Stomach (tissue), 9 donors: ENCODE measurements around the gene NHS. TPM values are rescaled to one million over a fixed set of nuclear protein-coding genes. Genes with fewer than 3 reads are reported as not detected.

ENCODE experiments used
- DNase-seq, 2 donors: peaks; one replicate each; pipeline versions ENCODE4 v3.0.0 to v3.0.0-alpha.2; 2013 to 2019
- H3K27ac ChIP-seq, 5 donors: fragments of 200-600 bp in 4 of 5; sonication (generic) in 4 of 5; one replicate each; pipeline ENCODE4 v1.5.1; 2013 to 2019; ENCODE audit warnings: mild to moderate bottlenecking in 1 of 5, moderate library complexity in 1 of 5
- H3K27me3 ChIP-seq, 3 donors: fragments of 200-600 bp; sonication (generic); one replicate each; pipeline ENCODE4 v1.5.1; 2017 to 2019; ENCODE audit warnings: mixed run types in 1 of 3
- H3K36me3 ChIP-seq, 4 donors: fragments of 200-600 bp; sonication (generic); 1 replicate in 3 of 4; 2 replicates in 1 of 4; pipeline ENCODE4 v1.5.1; 2016 to 2019
- H3K4me1 ChIP-seq, 4 donors: fragments of 200-600 bp; sonication (generic); one replicate each; pipeline ENCODE4 v1.5.1; 2016 to 2019
- H3K4me3 ChIP-seq, 4 donors: fragments of 200-600 bp; sonication (generic) in 3 of 4; one replicate each; pipeline ENCODE4 v1.5.1; 2016 to 2019; ENCODE audit warnings: mild to moderate bottlenecking in 1 of 4
- H3K9me3 ChIP-seq, 4 donors: fragments of 200-600 bp; sonication (generic); one replicate each; pipeline ENCODE4 v1.5.1; 2016 to 2019
- EP300 ChIP-seq: sonication (generic); formaldehyde crosslinking; IDR thresholded peaks from one replicate; pipeline ENCODE4 v1.6.1; 2017; ENCODE audit warnings: antibody characterized with exemption
- POLR2A ChIP-seq, 4 donors: fragments of 450-650 bp; IDR thresholded peaks; one replicate each; pipeline ENCODE4 v1.6.1; 2016; ENCODE audit warnings: antibody characterized with exemption in 4 of 4, control low read depth in 2 of 4, mild to moderate bottlenecking in 1 of 4, moderate library complexity in 1 of 4
- POLR2AphosphoS5 ChIP-seq, 3 donors: sonication (generic); formaldehyde crosslinking; IDR thresholded peaks; one replicate each; pipeline ENCODE4 v1.6.1; 2016; ENCODE audit warnings: antibody characterized with exemption in 3 of 3
- whole genome bisulfite sequencing, 5 donors: extraction: QIAGEN DNeasy Blood & Tissue Kit in 3 of 5; methylation state at CpG; one replicate each; pipeline versions ENCODE4 v1.1.5 to v1.1.7; 2013 to 2018; 5-methylcytosine and 5-hydroxymethylcytosine counted together
- intact Hi-C: fragments of 100-400 bp; cut with DNase I; formaldehyde crosslinking; loops from one replicate; pipeline ENCODE4 v1.15.1; 2023; ENCODE audit warnings: low total_unique reads
- polyA plus RNA-seq, 3 donors: library from polyadenylated mRNA; stranded (reverse); fragments of 200-250 nt; gene quantifications; one replicate each; pipeline ENCODE4 v1.2.3, GENCODE V29; 2013
- total RNA-seq, 5 donors: library from RNA; depleted of rRNA; stranded (reverse); fragments of >200 nt; gene quantifications; one replicate each; pipeline versions ENCODE4 v1.1.0 to v1.2.3, GENCODE V29; 2014 to 2016
- TF ChIP-seq, protein P1 (sequence below), 7 experiments: fragments of 450-650 bp in 4 of 7; fragments of 200-600 bp in 3 of 7; sonication (generic) in 3 of 7; IDR thresholded peaks; one replicate each; pipeline ENCODE4 v1.5.1; 2016 to 2019; ENCODE audit warnings: antibody characterized with exemption in 7 of 7, control low read depth in 2 of 7, mild to moderate bottlenecking in 1 of 7
- donor health status: healthy with polysubstance abuse.
- donor health status: Bipolar disorder and iron deficiency.
- donor health status: healthy.

NHS gene
- total and polyA plus RNA-seq, 8 donors, result 1.00 to 7.5 (median 4.3) TPM

- H3K4me3 ChIP-seq, result no peak overlapping the region
- no peak overlapping the region for H3K27ac ChIP-seq
- intact Hi-C loops, result no loop called here
- H3K9me3 ChIP-seq, result no peaks in the 10 kb centered on the region
- TF ChIP-seq, protein P1, sequence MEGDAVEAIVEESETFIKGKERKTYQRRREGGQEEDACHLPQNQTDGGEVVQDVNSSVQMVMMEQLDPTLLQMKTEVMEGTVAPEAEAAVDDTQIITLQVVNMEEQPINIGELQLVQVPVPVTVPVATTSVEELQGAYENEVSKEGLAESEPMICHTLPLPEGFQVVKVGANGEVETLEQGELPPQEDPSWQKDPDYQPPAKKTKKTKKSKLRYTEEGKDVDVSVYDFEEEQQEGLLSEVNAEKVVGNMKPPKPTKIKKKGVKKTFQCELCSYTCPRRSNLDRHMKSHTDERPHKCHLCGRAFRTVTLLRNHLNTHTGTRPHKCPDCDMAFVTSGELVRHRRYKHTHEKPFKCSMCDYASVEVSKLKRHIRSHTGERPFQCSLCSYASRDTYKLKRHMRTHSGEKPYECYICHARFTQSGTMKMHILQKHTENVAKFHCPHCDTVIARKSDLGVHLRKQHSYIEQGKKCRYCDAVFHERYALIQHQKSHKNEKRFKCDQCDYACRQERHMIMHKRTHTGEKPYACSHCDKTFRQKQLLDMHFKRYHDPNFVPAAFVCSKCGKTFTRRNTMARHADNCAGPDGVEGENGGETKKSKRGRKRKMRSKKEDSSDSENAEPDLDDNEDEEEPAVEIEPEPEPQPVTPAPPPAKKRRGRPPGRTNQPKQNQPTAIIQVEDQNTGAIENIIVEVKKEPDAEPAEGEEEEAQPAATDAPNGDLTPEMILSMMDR (IDR thresholded peaks at IDR 0.05), result no peak
- TF ChIP-seq POLR2AphosphoS5 (IDR thresholded peaks at IDR 0.05) (no peak), POLR2A (IDR thresholded peaks at IDR 0.05) (no peak), EP300 (no peak)
- no peak for DNase-seq
- H3K27me3 ChIP-seq, result no peaks in the 10 kb centered on the region
- H3K36me3 ChIP-seq, result no peaks in the 10 kb centered on the region
- H3K4me1 ChIP-seq, result no peaks in the 10 kb centered on the region
- 41 to 93% (median 56%) methylated on average over 1 of the region's 1 CpG; no CpG with 5 or more reads in 1 of the 5 donors for WGBS, 5 donors
These were observed 56.2 kb downstream of the NHS start for GRCh38 chrX:17431171-17431570.

DNA sequence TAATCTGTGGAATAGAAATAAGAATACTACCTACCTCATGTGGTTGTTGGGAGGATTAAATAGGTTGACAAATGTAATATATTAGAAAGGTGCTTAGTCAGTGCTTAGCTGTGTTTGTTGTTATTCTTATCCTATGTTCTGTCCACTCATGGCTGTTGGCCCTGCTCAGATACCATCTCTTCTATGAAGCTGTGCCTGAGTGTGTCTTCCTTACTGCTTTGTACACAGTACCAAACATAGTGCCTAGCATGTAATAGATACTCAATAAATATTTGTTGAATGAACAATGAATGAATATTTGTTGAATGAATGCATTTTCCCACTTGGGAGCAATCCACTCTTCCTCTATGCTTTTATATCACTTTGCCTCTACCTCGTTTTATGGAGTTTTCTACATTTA, 57.2 kb downstream of the NHS start:
- H3K27me3 ChIP-seq, result no peaks in the 10 kb centered on the region
- H3K4me3 ChIP-seq, result no peak overlapping the region
- no peaks in the 10 kb centered on the region for H3K36me3 ChIP-seq
- WGBS, 5 donors, result 36 to 72% (median 38%) methylated on average over 1 of the region's 1 CpG
- no peak for DNase-seq
- no peaks in the 10 kb centered on the region for H3K4me1 ChIP-seq
- no peak overlapping the region for H3K27ac ChIP-seq
- TF ChIP-seq POLR2AphosphoS5 (IDR thresholded peaks at IDR 0.05), result no peak
- no peak for TF ChIP-seq POLR2A (IDR thresholded peaks at IDR 0.05)
- no peak for TF ChIP-seq EP300
- TF ChIP-seq, protein P1 (IDR thresholded peaks at IDR 0.05), result no peak
- intact Hi-C loops, result no loop called here
- H3K9me3 ChIP-seq, result no peaks in the 10 kb centered on the region

GRCh38 chrX:17433965-17434364, 59.0 kb downstream of the NHS start:
- no peak for TF ChIP-seq POLR2A (IDR thresholded peaks at IDR 0.05)
- TF ChIP-seq EP300, result no peak
- TF ChIP-seq POLR2AphosphoS5 (IDR thresholded peaks at IDR 0.05), result no peak
- TF ChIP-seq, protein P1 (IDR thresholded peaks at IDR 0.05), result no peak
- H3K27ac ChIP-seq, result no peak overlapping the region
- no peak for DNase-seq
- H3K4me3 ChIP-seq, result no peak overlapping the region
- intact Hi-C loops, result no loop called here
- H3K27me3 ChIP-seq, result no peaks in the 10 kb centered on the region
- H3K36me3 ChIP-seq, result no peaks in the 10 kb centered on the region
- no peaks in the 10 kb centered on the region for H3K9me3 ChIP-seq
- no peaks in the 10 kb centered on the region for H3K4me1 ChIP-seq
- WGBS, 5 donors, result 81 to 96% (median 89%) methylated on average over 3 of the region's 3 CpGs

DNA sequence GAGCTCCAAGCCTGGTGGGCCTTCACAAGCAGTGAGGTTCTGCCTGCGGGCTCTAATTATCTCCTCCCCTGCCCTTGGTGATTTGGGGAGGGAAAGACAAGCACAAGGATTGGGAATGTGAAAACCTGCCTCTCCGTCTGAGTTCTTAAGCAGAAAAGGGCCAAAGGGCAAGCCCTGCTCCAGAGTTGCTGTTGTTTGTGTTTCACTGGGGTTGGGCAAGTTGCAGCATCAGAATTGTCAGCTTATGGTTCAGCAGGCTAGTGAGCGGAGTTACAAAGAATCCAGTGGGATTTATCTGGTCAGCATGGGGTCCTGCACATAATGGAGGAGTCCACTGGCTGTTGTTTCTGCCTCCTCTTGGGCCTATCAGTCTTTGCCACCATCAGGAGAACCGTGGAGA, 60.5 kb downstream of the NHS start:
- peak in 1 of 2 donors; percentile 20 for DNase-seq
- TF ChIP-seq EP300 (no peak), POLR2A (IDR thresholded peaks at IDR 0.05) (no peak), POLR2AphosphoS5 (IDR thresholded peaks at IDR 0.05) (no peak)
- TF ChIP-seq, protein P1 (IDR thresholded peaks at IDR 0.05), result no peak
- 59 to 77% (median 76%) methylated on average over 3 to 4 of the region's 4 CpGs for WGBS, 5 donors

More for the DNA sequence above, 60.5 kb downstream of the NHS start:
- H3K27me3 ChIP-seq, result no peaks in the 10 kb centered on the region
- H3K4me1 ChIP-seq, result peaks cover 0 to 3% (median 0%) of the 10 kb centered on the region in 4 donors
- H3K4me3 ChIP-seq, result no peak overlapping the region
- H3K27ac ChIP-seq, result no peak overlapping the region
- intact Hi-C loops, result no loop called here
- H3K9me3 ChIP-seq, result no peaks in the 10 kb centered on the region
- no peaks in the 10 kb centered on the region for H3K36me3 ChIP-seq
